Measurements from ENCODE around the gene ARHGEF38.

Gene ARHGEF38

GRCh38 chr4:105630670-105631655, 78.5 kb downstream of the ARHGEF38 start:
- Histone ChIP-seq H3K27me3 (ENCODE audit: control insufficient read depth, insufficient read depth, low read length) (no peaks in the 10 kb centered on the region), H3K27ac (ENCODE audit: low read depth, low read length) (no peak overlapping the region), H3K4me3 (ENCODE audit: low read depth, low read length) (no peak overlapping the region), H3K9ac (ENCODE audit: low read depth, low read length) (no peak overlapping the region), H3K9me3 (ENCODE audit: control insufficient read depth, insufficient read depth, low read length) (no peaks in the 10 kb centered on the region), H3K36me3 (ENCODE audit: control insufficient read depth, insufficient read depth, low read length) (no peaks in the 10 kb centered on the region), H3K4me1 (ENCODE audit: control insufficient read depth, insufficient read depth, low read length) (no peaks in the 10 kb centered on the region; the same call in 1 of the 2 replicates)

GRCh38 chr4:105631818-105632400, 79.5 kb downstream of the ARHGEF38 start:
- Histone ChIP-seq H3K4me3 (ENCODE audit: low read depth, low read length) (no peak overlapping the region), H3K27me3 (ENCODE audit: control insufficient read depth, insufficient read depth, low read length) (no peaks in the 10 kb centered on the region), H3K36me3 (ENCODE audit: control insufficient read depth, insufficient read depth, low read length) (no peaks in the 10 kb centered on the region), H3K9ac (ENCODE audit: low read depth, low read length) (no peak overlapping the region), H3K27ac (ENCODE audit: low read depth, low read length) (no peak overlapping the region), H3K9me3 (ENCODE audit: control insufficient read depth, insufficient read depth, low read length) (no peaks in the 10 kb centered on the region), H3K4me1 (ENCODE audit: control insufficient read depth, insufficient read depth, low read length) (no peaks in the 10 kb centered on the region; the same call in 1 of the 2 replicates)

- no peaks in the 10 kb centered on the region for H3K27me3 ChIP-seq (ENCODE audit: control insufficient read depth, insufficient read depth, low read length)
- no peaks in the 10 kb centered on the region for H3K36me3 ChIP-seq (ENCODE audit: control insufficient read depth, insufficient read depth, low read length)
- H3K4me1 ChIP-seq (ENCODE audit: control insufficient read depth, insufficient read depth, low read length): peaks cover 5% of the 10 kb centered on the region
- no peaks in the 10 kb centered on the region for H3K9me3 ChIP-seq (ENCODE audit: control insufficient read depth, insufficient read depth, low read length)
- H3K27ac ChIP-seq (ENCODE audit: low read depth, low read length): no peak overlapping the region
- H3K4me3 ChIP-seq (ENCODE audit: low read depth, low read length): no peak overlapping the region
- H3K9ac ChIP-seq (ENCODE audit: low read depth, low read length): no peak overlapping the region
Observed at GRCh38 chr4:105632599-105632998, 80.2 kb downstream of the ARHGEF38 start.

- Histone ChIP-seq H3K27ac (ENCODE audit: low read depth, low read length) (no peak overlapping the region), H3K27me3 (ENCODE audit: control insufficient read depth, insufficient read depth, low read length) (no peaks in the 10 kb centered on the region), H3K4me3 (ENCODE audit: low read depth, low read length) (no peak overlapping the region), H3K9ac (ENCODE audit: low read depth, low read length) (no peak overlapping the region), H3K36me3 (ENCODE audit: control insufficient read depth, insufficient read depth, low read length) (no peaks in the 10 kb centered on the region), H3K4me1 (ENCODE audit: control insufficient read depth, insufficient read depth, low read length) (peaks cover 7% of the 10 kb centered on the region), H3K9me3 (ENCODE audit: control insufficient read depth, insufficient read depth, low read length) (no peaks in the 10 kb centered on the region)
Observed at GRCh38 chr4:105633241-105633640, 80.8 kb downstream of the ARHGEF38 start.

GRCh38 chr4:105634402-105635080, 82.1 kb downstream of the ARHGEF38 start:
- no peaks in the 10 kb centered on the region for H3K27me3 ChIP-seq (ENCODE audit: control insufficient read depth, insufficient read depth, low read length)
- H3K4me1 ChIP-seq (ENCODE audit: control insufficient read depth, insufficient read depth, low read length): peaks cover 7% of the 10 kb centered on the region
- H3K27ac ChIP-seq (ENCODE audit: low read depth, low read length): no peak overlapping the region
- no peaks in the 10 kb centered on the region for H3K9me3 ChIP-seq (ENCODE audit: control insufficient read depth, insufficient read depth, low read length)
- no peak overlapping the region for H3K9ac ChIP-seq (ENCODE audit: low read depth, low read length)
- H3K36me3 ChIP-seq (ENCODE audit: control insufficient read depth, insufficient read depth, low read length): no peaks in the 10 kb centered on the region
- H3K4me3 ChIP-seq (ENCODE audit: low read depth, low read length): no peak overlapping the region

- Histone ChIP-seq H3K4me1 (ENCODE audit: control insufficient read depth, insufficient read depth, low read length) (peaks cover 7% of the 10 kb centered on the region), H3K27ac (ENCODE audit: low read depth, low read length) (no peak overlapping the region)
Observed at GRCh38 chr4:105637408-105638176, 85.2 kb downstream of the ARHGEF38 start.

GRCh38 chr4:105641845-105642244, 89.4 kb downstream of the ARHGEF38 start:
- Histone ChIP-seq H3K36me3 (ENCODE audit: control insufficient read depth, insufficient read depth, low read length) (no peaks in the 10 kb centered on the region), H3K4me1 (ENCODE audit: control insufficient read depth, insufficient read depth, low read length) (peaks cover 7% of the 10 kb centered on the region), H3K27me3 (ENCODE audit: control insufficient read depth, insufficient read depth, low read length) (no peaks in the 10 kb centered on the region), H3K4me3 (ENCODE audit: low read depth, low read length) (no peak overlapping the region), H3K9me3 (ENCODE audit: control insufficient read depth, insufficient read depth, low read length) (no peaks in the 10 kb centered on the region), H3K9ac (ENCODE audit: low read depth, low read length) (no peak overlapping the region), H3K27ac (ENCODE audit: low read depth, low read length) (no peak overlapping the region)

More at GRCh38 chr4:105637408-105638176, 85.2 kb downstream of the ARHGEF38 start:
- Histone ChIP-seq H3K9ac (ENCODE audit: low read depth, low read length) (no peak overlapping the region), H3K27me3 (ENCODE audit: control insufficient read depth, insufficient read depth, low read length) (no peaks in the 10 kb centered on the region), H3K36me3 (ENCODE audit: control insufficient read depth, insufficient read depth, low read length) (no peaks in the 10 kb centered on the region), H3K4me3 (ENCODE audit: low read depth, low read length) (no peak overlapping the region), H3K9me3 (ENCODE audit: control insufficient read depth, insufficient read depth, low read length) (no peaks in the 10 kb centered on the region)

GRCh38 chr4:105644257-105644656, 91.8 kb downstream of the ARHGEF38 start:
- Histone ChIP-seq H3K27me3 (ENCODE audit: control insufficient read depth, insufficient read depth, low read length) (no peaks in the 10 kb centered on the region), H3K27ac (ENCODE audit: low read depth, low read length) (no peak overlapping the region), H3K9me3 (ENCODE audit: control insufficient read depth, insufficient read depth, low read length) (no peaks in the 10 kb centered on the region), H3K4me1 (ENCODE audit: control insufficient read depth, insufficient read depth, low read length) (no peaks in the 10 kb centered on the region), H3K4me3 (ENCODE audit: low read depth, low read length) (no peak overlapping the region), H3K9ac (ENCODE audit: low read depth, low read length) (no peak overlapping the region), H3K36me3 (ENCODE audit: control insufficient read depth, insufficient read depth, low read length) (no peaks in the 10 kb centered on the region)

- no peaks in the 10 kb centered on the region for H3K36me3 ChIP-seq (ENCODE audit: control insufficient read depth, insufficient read depth, low read length)
- H3K27me3 ChIP-seq (ENCODE audit: control insufficient read depth, insufficient read depth, low read length): no peaks in the 10 kb centered on the region
- H3K4me1 ChIP-seq (ENCODE audit: control insufficient read depth, insufficient read depth, low read length): no peaks in the 10 kb centered on the region
- H3K9ac ChIP-seq (ENCODE audit: low read depth, low read length): no peak overlapping the region
- no peak overlapping the region for H3K27ac ChIP-seq (ENCODE audit: low read depth, low read length)
- H3K4me3 ChIP-seq (ENCODE audit: low read depth, low read length): no peak overlapping the region
- no peaks in the 10 kb centered on the region for H3K9me3 ChIP-seq (ENCODE audit: control insufficient read depth, insufficient read depth, low read length)
Observed at GRCh38 chr4:105645440-105645839, 93.0 kb downstream of the ARHGEF38 start.

- Histone ChIP-seq H3K4me1 (ENCODE audit: control insufficient read depth, insufficient read depth, low read length) (no peaks in the 10 kb centered on the region), H3K4me3 (ENCODE audit: low read depth, low read length) (no peak overlapping the region), H3K9ac (ENCODE audit: low read depth, low read length) (no peak overlapping the region), H3K36me3 (ENCODE audit: control insufficient read depth, insufficient read depth, low read length) (no peaks in the 10 kb centered on the region), H3K9me3 (ENCODE audit: control insufficient read depth, insufficient read depth, low read length) (no peaks in the 10 kb centered on the region), H3K27me3 (ENCODE audit: control insufficient read depth, insufficient read depth, low read length) (no peaks in the 10 kb centered on the region), H3K27ac (ENCODE audit: low read depth, low read length) (no peak overlapping the region)
Observed at GRCh38 chr4:105650190-105650589, 97.8 kb downstream of the ARHGEF38 start.
